WTC11 (cell line): ENCODE results near the gene TKT. TPM values are rescaled to one million over a fixed set of nuclear protein-coding genes. Genes with fewer than 3 reads are reported as not detected.

Source experiments
- ATAC-seq: fragments of 200-7000 bp; cut with Tn5 transposase; 2 replicates; pipeline ENCODE4 v1.10.0; 2021; ENCODE audit warnings: mild to moderate bottlenecking, moderate library complexity
- CTCF ChIA-PET: fragments of 300-600 bp; sonication (Branson Sonifier 250); formaldehyde crosslinking; loops from one replicate; lab custom pipeline; 2021; ENCODE audit warnings: antibody characterized with exemption; lab: Charles Lee
- POLR2A ChIA-PET: fragments of 350-600 bp; sonication (Branson Sonifier 250); formaldehyde crosslinking; loops from one replicate; lab custom pipeline; 2021; ENCODE audit warnings: antibody characterized with exemption; lab: Charles Lee
- DNase-seq: peaks from one replicate; pipeline ENCODE4 v3.0.0; 2021; ENCODE audit warnings: low spot score
- H3K27ac Mint-ChIP-seq: 2 replicates; pipeline ENCODE4 v1.8.0; 2021; ENCODE audit warnings: mixed read lengths
- H3K27me3 Mint-ChIP-seq: 2 replicates; pipeline ENCODE4 v1.8.0; 2021; ENCODE audit warnings: low read depth, mild to moderate bottlenecking, moderate library complexity, mixed read lengths
- H3K36me3 Mint-ChIP-seq: 2 replicates; pipeline ENCODE4 v1.8.0; 2021; ENCODE audit warnings: mixed read lengths
- H3K4me1 Mint-ChIP-seq: 2 replicates; pipeline ENCODE4 v1.8.0; 2022; ENCODE audit warnings: mixed read lengths
- H3K4me3 Mint-ChIP-seq: 2 replicates; pipeline ENCODE4 v1.8.0; 2021; ENCODE audit warnings: mild to moderate bottlenecking, moderate library complexity, mixed read lengths
- H3K9me3 Mint-ChIP-seq: 2 replicates; pipeline ENCODE4 v1.8.0; 2021; ENCODE audit warnings: mixed read lengths
- AR ChIP-seq: fragments of 250-450 bp; sonication (Bioruptor Pico); IDR thresholded peaks from 2 replicates; pipeline ENCODE4 v1.9.0; 2021; ENCODE audit warnings: mild to moderate bottlenecking
- CDX4 ChIP-seq: fragments of 250-450 bp; sonication (Bioruptor Pico); IDR thresholded peaks from 2 replicates; pipeline ENCODE4 v1.9.0; 2021; ENCODE audit warnings: moderate library complexity, mild to moderate bottlenecking, inconsistent platforms, borderline replicate concordance
- E2F4 ChIP-seq: sonication (generic); formaldehyde crosslinking; IDR thresholded peaks from 2 replicates; pipeline ENCODE4 v1.8.1; 2022; ENCODE audit warnings: low read depth, mild to moderate bottlenecking, moderate library complexity, missing genetic modification reagents, borderline replicate concordance
- EMX1 ChIP-seq: fragments of 250-450 bp; sonication (Bioruptor Pico); IDR thresholded peaks from 2 replicates; pipeline ENCODE4 v1.8.0; 2021; ENCODE audit warnings: mild to moderate bottlenecking
- ERG ChIP-seq: fragments of 250-450 bp; sonication (Bioruptor Pico); IDR thresholded peaks from 2 replicates; pipeline ENCODE4 v1.8.0; 2021; ENCODE audit warnings: mild to moderate bottlenecking
- ETV6 ChIP-seq: sonication (generic); formaldehyde crosslinking; IDR thresholded peaks from 2 replicates; pipeline ENCODE4 v1.8.1; 2022; ENCODE audit warnings: mild to moderate bottlenecking, missing genetic modification reagents
- FOXJ3 ChIP-seq: sonication (generic); formaldehyde crosslinking; IDR thresholded peaks from 2 replicates; pipeline ENCODE4 v1.9.0; 2021; ENCODE audit warnings: missing genetic modification reagents, mild to moderate bottlenecking, borderline replicate concordance
- GRHL2 ChIP-seq: fragments of 250-450 bp; sonication (Bioruptor Pico); IDR thresholded peaks from 2 replicates; pipeline ENCODE4 v1.8.0; 2022; ENCODE audit warnings: mild to moderate bottlenecking, moderate library complexity; ENCODE audit not compliant: insufficient replicate concordance, severe bottlenecking
- GTF2I ChIP-seq: fragments of 250-450 bp; sonication (Bioruptor Pico); conservative IDR thresholded peaks from 2 replicates; pipeline ENCODE4 v1.4.0; 2021; ENCODE audit warnings: mild to moderate bottlenecking
- MLX ChIP-seq: sonication (generic); formaldehyde crosslinking; IDR thresholded peaks from 2 replicates; pipeline ENCODE4 v1.8.1; 2023; ENCODE audit warnings: mild to moderate bottlenecking, missing genetic modification reagents, moderate library complexity
- NFATC4 ChIP-seq: fragments of 250-450 bp; sonication (Bioruptor Pico); IDR thresholded peaks from 2 replicates; pipeline ENCODE4 v1.9.0; 2021; ENCODE audit warnings: mild to moderate bottlenecking
- OVOL2 ChIP-seq: fragments of 250-450 bp; sonication (Bioruptor Pico); IDR thresholded peaks from 2 replicates; pipeline ENCODE4 v1.9.0; 2021; ENCODE audit warnings: mild to moderate bottlenecking, borderline replicate concordance
- SMAD4 ChIP-seq: sonication (generic); formaldehyde crosslinking; IDR thresholded peaks from 2 replicates; pipeline ENCODE4 v1.8.0; 2022; ENCODE audit warnings: mild to moderate bottlenecking, missing genetic modification reagents
- TEAD4 ChIP-seq: sonication (generic); formaldehyde crosslinking; IDR thresholded peaks from 2 replicates; pipeline ENCODE4 v1.8.0; 2022; ENCODE audit warnings: mild to moderate bottlenecking, missing genetic modification reagents
- ZBTB43 ChIP-seq: sonication (generic); formaldehyde crosslinking; IDR thresholded peaks from 2 replicates; pipeline ENCODE4 v1.8.1; 2023; ENCODE audit warnings: mild to moderate bottlenecking, missing genetic modification reagents
- ZNF138 ChIP-seq: sonication (generic); formaldehyde crosslinking; conservative IDR thresholded peaks from 2 replicates; pipeline ENCODE4 v1.8.1; 2022; ENCODE audit warnings: mild to moderate bottlenecking, moderate library complexity, missing genetic modification reagents
- ZNF396 ChIP-seq: fragments of 250-450 bp; sonication (Bioruptor Pico); IDR thresholded peaks from 2 replicates; pipeline ENCODE4 v1.8.0; 2021; ENCODE audit warnings: mild to moderate bottlenecking, moderate library complexity, borderline replicate concordance
- ZNF423 ChIP-seq: fragments of 250-450 bp; sonication (Bioruptor Pico); IDR thresholded peaks from 2 replicates; pipeline ENCODE4 v2.1.2; 2022; ENCODE audit warnings: mild to moderate bottlenecking, moderate library complexity
- ZNF532 ChIP-seq: fragments of 250-450 bp; sonication (Bioruptor Pico); IDR thresholded peaks from 2 replicates; pipeline ENCODE4 v1.9.0; 2021; ENCODE audit warnings: mild to moderate bottlenecking, borderline replicate concordance
- total RNA-seq: library from RNA; stranded (reverse); gene quantifications from 3 replicates; pipeline ENCODE4 v1.2.3, GENCODE V29; 2021

TKT gene
- total RNA-seq, 1 experiment from 2014 or later, result 1,040 TPM

- Mint-ChIP-seq H3K27ac (no peak overlapping the region), H3K36me3 (peaks cover 34% of the 10 kb centered on the region), H3K9me3 (no peaks in the 10 kb centered on the region), H3K4me1 (no peaks in the 10 kb centered on the region), H3K4me3 (no peak overlapping the region), H3K27me3 (no peaks in the 10 kb centered on the region)
- ATAC-seq (no peak), DNase-seq (no peak)
- ChIA-PET POLR2A (no interaction called here), CTCF (interaction anchor here (1.0 kb wide), 1 partner anchor 483 kb away, joined by 3 read pairs; no protein-coding TSS in a partner anchor)
- TF ChIP-seq OVOL2 (no peak), EMX1 (CRISPR knock-in tag) (no peak), ETV6 (CRISPR knock-in tag) (no peak), ERG (no peak), GRHL2 (CRISPR knock-in tag) (no peak), ZBTB43 (CRISPR knock-in tag) (no peak), GTF2I (CRISPR knock-in tag) (no peak), SMAD4 (CRISPR knock-in tag) (no peak), MLX (CRISPR knock-in tag) (no peak), ZNF396 (CRISPR knock-in tag) (no peak), E2F4 (CRISPR knock-in tag) (no peak), TEAD4 (no peak), NFATC4 (no peak), FOXJ3 (CRISPR knock-in tag) (no peak), ZNF423 (CRISPR knock-in tag) (no peak), ZNF138 (CRISPR knock-in tag) (no peak), AR (no peak), CDX4 (CRISPR knock-in tag) (no peak), ZNF532 (CRISPR knock-in tag) (no peak)
These were observed 48.1 kb upstream of the TKT start for GRCh38 chr3:53303957-53304356.
